GM20000 (cell line): Measurements from ENCODE around the gene FERMT3.

Experiments used
- DNase-seq: peaks from one replicate; pipeline ENCODE4 v3.0.0; 2012; ENCODE audit warnings: low spot score
- TF ChIP-seq, protein P1 (sequence below): IDR thresholded peaks from 2 replicates; pipeline ENCODE4 v1.5.1; 2012; ENCODE audit warnings: mild to moderate bottlenecking, control low read depth; ENCODE audit errors: extremely low read depth, missing control alignments

The FERMT3 gene

DNA sequence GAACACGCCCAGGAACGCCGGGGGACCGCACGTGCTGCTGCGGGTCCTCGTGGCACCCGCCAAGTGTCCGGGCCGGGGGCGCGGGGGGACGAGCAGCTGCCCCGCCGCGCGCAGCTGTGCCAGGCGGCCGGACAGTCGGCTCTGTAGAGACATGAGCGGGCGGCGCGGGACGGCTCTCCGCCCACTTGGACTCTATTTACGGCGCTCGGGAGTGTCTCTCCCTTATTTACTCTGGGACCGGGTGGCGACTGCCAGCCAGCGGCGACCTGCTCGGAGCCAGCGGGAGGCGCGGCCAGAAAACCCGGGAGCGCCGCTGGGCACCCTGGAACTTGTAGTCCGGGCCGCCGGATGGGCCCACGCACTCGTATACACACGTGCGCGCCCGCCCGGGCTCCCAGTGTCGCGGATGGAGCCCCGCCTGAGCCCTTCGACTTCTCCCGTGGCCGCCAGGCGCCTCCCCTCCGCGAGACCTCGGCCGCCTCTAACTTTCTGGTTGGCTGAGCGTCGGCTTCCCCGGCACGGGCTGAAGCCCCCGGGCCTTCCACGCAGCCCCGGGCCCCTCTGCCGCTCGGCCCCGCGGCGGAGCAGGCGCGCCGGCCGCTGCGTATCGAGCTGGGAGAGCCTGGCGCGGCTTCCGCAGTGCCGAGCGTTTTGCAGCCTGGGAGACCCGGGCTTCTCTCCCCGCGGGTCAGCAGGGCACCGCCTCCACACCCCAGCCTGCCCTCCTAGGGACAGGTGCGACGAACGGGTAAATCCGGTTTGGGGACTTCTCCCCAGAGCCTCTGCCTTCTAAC lies 40.5 kb upstream of the FERMT3 start, which contains the start of gene MACROD1:
Gene MACROD1, minus strand, starts transcription at position 272 of the 794 bp plus-strand sequence. Its CDS starts 119 bp downstream, at position 153.
- peak; percentile 93 for DNase-seq
- TF ChIP-seq, protein P1, sequence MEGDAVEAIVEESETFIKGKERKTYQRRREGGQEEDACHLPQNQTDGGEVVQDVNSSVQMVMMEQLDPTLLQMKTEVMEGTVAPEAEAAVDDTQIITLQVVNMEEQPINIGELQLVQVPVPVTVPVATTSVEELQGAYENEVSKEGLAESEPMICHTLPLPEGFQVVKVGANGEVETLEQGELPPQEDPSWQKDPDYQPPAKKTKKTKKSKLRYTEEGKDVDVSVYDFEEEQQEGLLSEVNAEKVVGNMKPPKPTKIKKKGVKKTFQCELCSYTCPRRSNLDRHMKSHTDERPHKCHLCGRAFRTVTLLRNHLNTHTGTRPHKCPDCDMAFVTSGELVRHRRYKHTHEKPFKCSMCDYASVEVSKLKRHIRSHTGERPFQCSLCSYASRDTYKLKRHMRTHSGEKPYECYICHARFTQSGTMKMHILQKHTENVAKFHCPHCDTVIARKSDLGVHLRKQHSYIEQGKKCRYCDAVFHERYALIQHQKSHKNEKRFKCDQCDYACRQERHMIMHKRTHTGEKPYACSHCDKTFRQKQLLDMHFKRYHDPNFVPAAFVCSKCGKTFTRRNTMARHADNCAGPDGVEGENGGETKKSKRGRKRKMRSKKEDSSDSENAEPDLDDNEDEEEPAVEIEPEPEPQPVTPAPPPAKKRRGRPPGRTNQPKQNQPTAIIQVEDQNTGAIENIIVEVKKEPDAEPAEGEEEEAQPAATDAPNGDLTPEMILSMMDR, result no peak

DNA sequence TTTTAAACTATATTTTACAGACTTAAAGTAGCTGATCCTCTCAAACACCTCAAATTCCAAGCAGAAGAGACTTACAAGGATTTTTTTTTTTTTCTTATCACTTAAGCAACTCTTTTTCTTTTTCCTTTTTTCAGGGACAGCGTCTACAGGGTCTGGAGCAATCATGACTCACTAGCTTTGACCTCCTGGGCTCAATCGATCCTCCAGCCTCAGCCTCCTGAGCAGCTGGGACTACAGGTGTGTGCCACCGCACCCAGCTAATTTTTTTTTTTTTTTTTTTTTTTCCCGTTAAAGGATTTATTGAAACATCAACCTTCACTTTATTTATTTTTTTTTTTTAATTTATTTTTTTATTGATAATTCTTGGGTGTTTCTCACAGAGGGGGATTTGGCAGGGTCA lies 36.1 kb upstream of the FERMT3 start:
- TF ChIP-seq, protein P1, result no peak
- DNase-seq, result no peak

DNA sequence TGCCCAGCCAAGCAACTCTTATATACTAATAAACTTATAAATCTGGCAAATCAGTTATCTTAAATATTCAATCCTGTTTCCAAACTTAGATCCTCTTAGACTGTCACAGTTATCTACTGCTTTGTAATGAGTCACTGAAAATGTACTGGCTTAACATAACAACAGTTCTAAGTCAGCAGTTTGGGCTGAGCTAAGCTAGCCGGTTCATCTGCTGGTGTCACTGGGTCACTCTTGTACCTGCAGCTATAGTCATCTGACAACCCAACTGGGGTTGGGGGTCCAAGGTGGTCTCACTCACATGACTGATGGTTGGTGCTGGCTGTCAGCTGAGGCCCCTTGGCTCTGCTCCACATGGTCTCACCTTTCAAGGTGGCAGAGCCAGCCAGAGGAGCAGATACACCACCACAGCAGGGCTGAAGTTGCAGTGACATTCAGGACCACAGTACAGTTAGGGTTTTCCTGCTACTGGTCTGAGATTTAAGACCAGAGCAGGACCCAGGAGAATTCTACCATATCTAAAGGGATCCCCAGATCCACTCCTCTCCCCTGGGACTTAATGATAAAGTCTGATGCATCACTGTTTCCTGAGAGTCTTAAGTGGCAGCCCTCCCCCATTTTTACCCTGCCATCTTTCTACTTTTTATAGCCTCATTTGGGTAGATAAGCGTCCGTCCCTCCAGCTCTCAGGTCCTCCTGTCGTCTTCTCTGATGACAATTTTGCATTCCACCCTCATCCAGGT lies 32.7 kb upstream of the FERMT3 start:
- TF ChIP-seq, protein P1, result no peak
- no peak for DNase-seq

DNA sequence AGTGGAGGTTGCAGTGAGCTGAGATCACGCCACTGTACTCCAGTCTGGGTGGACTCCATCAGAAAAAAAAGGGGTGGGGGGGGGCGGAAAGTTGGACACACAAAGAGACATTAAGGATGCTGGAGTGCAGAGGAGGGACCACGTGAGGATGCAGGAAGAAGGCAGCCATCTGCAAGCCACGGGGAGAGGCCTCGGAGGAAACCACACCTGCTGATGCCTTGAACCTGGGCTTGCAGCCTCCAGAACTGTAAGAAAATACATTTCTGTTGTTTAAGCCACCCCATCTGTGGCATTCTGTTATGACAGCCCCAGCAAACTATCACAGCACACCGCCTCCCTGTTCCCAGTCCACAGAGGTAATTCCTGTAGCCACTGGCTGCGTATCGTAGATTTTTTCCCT lies 29.8 kb upstream of the FERMT3 start:
- TF ChIP-seq, protein P1, result no peak
- no peak for DNase-seq

DNA sequence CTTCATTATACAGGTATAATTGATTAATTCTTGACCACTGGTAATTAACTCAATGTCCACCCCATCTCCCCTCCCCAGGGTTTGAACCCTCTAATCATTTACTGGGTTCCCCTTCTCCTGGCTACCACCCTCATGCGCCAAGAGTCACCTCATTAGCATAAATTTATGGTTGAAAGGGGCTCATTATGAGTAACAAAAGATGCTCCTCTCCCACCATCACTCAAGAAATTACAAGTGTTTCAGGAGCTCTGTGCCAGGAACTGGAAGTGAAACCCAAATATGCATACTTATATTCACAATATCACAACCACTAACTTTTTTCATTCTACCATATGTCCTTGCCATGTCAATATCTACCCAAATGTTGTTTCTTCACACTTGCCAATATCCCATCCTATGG lies 28.3 kb upstream of the FERMT3 start:
- TF ChIP-seq, protein P1, result no peak
- DNase-seq, result no peak

DNA sequence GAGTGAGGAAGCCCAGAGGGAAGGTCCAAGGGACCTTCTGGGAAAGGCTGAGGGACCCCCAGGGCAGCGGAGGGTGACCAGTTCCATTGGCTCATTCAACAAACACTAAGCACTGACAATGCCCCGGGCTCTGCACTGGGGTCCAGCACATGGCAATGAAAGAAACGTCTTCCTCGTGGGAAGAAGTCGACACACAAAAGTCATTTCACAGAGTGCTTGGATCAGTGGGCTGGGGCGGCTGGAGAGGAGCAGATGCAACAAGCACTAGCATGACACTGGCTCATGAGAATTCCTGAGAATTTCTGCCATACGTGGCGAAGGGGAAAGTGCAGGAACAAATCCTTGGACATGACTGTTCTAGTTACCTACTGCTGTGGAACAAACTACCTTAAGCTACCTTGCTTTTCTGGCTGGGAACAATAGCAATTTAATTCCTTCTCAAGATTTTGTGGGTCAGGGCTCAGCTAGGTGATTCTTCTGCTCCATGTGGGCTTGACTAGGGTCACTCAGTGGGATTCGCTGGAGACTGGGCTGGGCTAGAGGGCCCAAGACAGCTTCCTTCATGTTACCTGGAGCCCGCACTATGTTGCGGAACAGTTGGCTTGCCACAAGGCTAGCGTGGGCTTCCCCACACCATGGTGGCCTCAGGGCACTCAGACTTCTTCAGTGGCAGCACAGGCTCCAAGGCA lies 27.4 kb upstream of the FERMT3 start:
- TF ChIP-seq, protein P1, result no peak
- DNase-seq, result no peak

DNA sequence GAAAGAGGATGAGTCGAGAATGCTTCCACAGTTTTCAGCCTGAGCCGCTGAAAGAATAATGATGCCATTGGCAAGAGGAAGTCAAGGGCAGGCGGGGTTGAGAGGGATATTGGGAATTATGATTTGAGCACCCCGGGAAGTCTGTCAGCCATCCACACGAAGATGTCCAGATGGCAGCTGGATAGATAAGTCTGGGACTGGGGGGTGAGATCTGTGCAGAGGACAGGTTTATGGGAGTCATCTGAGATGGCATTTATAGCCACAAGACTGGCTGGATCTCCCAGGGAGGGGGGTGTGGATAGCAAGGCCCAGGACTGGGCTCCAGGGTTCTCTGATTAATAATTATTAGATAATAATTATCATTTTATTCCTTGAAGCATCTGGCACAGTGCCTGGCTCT lies 25.6 kb upstream of the FERMT3 start:
- TF ChIP-seq, protein P1, result no peak
- DNase-seq, result no peak
